CD1c-positive myeloid dendritic cell (primary cell): Measurements from ENCODE around the gene LGALS9.
A peak's percentile ranks its signal among the peaks of the same experiment; 100 is the strongest.

Experiments used
- DNase-seq: peaks from one replicate; pipeline ENCODE4 v3.0.0-alpha.2; 2016; ENCODE audit errors: extremely low spot score

LGALS9 gene

GRCh38 chr17:27630607-27631410, at the start of gene LGALS9:
Gene LGALS9, plus strand, starts transcription at chr17:27631188. Its CDS starts 78 bp downstream, at chr17:27631266.
- peak; percentile 82 for DNase-seq

- no peak for DNase-seq
These were observed 48.3 kb upstream of the LGALS9 start for GRCh38 chr17:27582696-27583095.

DNA sequence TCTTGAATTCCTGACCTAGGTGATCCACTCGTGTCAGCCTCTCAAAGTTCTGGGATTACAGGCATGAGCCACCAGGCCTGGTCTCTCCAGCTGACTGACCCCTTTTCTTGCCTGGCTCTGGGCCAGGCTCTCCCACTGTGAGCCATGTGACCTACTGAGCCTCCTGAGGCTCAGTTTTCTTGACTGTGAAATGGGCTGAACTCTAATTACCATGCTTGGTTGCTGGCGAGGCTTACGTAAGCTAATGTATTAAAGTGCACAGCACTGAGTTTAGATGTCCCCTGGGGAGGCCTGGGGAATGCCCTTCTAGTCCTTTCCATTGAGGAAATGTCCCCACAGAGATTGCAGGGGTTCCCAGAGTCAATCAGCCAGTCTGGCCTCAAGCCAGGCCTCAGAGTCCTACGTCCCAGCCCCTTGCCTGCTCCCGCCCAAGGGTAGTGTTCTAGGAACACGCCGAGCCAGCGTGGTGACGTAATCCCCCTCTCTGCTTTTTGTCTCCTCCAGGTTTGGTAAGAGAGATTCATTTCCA, 45.8 kb upstream of the LGALS9 start:
- no peak for DNase-seq

DNA sequence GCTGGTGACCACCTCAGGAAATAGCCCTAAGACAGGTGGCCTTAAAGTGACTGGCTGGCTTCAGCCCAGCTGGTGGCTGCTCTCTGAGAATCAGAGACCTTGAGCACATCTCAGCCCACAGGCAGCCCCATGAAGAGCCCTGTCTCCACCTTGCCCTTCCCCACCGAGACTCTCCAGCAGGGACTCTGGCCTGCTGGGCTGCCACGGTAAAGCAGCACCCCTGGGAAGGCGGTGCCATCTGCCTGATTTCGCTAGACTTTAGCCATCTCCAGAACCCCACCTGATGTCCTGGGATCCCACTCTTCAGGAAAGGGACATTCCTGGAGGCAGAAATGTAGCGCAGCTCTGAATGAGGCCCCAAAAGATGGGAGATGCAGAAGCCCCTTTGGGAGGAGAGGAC, 45.2 kb upstream of the LGALS9 start:
- DNase-seq, result no peak

- no peak for DNase-seq
These were observed 44.7 kb upstream of the LGALS9 start for GRCh38 chr17:27586203-27586721.

GRCh38 chr17:27588354-27588753, 42.6 kb upstream of the LGALS9 start:
- no peak for DNase-seq

GRCh38 chr17:27590864-27591263, 40.1 kb upstream of the LGALS9 start:
- no peak for DNase-seq

GRCh38 chr17:27591986-27592385, 39.0 kb upstream of the LGALS9 start:
- no peak for DNase-seq

DNA sequence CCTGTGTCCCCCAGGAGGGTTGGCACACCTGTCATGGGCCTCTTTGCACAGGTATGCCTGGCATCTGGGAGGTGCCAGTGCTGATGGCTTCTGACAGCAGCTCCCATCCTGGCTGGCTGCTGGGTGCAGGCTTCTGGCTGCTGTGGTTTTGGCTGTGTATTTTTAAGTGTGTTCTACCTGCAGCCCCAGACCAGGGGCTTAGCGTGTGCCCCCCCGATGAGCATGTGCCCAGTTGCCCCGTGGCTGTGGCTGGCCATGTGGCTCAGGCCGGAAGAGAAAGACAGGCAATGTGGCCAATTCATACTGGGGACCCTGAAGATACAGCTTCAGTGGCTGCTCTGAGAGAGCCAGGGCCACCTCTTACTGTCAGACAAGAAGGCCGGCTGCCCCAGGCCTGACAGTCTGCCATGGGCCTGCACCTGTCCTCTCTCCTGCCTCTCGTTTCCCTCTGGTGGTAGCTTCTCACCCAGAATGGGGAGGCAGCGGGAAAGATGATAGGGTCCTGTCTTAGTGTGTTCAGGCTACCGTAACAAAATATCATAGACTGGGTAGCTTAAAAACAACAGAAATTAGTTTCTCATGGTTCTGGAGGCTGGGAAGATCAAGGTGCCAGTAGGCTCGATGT, 37.6 kb upstream of the LGALS9 start:
- no peak for DNase-seq

DNA sequence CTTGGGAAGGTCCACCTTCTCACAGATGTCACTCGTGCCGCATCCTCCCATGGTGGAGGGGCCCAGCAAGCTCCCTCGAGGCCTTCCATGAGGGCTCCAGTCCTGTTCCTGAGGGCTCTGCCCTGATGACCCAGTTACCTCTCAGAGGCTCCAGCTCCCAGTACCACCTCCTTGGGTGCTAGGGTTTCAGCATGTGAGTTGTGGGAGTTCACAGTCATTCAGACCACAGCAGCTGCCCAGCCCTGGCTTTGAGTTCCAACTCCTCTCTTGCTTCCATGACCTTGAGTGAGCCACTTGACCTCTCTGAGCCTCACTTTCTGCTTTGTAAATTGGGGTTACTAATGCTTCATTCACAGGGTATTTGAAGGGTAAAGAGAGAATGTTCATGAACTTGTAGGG, 37.1 kb upstream of the LGALS9 start:
- DNase-seq, result no peak

- no peak for DNase-seq
These were observed 35.8 kb upstream of the LGALS9 start for GRCh38 chr17:27595208-27595607.

GRCh38 chr17:27596096-27596495, 34.9 kb upstream of the LGALS9 start:
- no peak for DNase-seq

- no peak for DNase-seq
These were observed 34.3 kb upstream of the LGALS9 start for GRCh38 chr17:27596566-27597187.

DNA sequence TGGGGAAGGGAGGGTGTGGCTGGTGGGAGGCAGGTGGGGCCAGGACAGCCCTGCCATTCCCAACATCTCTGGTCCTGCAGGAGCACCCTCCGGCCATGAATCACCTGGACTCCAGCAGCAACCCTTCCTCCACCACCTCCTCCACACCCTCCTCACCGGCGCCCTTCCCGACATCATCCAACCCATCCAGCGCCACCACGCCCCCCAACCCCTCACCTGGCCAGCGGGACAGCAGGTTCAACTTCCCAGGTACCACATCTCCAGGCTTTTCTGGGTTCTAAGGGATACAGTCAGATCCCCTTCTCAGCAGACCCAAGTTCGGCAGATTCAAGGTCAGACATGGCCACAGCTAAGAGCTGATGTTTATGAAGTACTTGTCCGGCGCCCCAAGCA, 33.8 kb upstream of the LGALS9 start:
- DNase-seq, result no peak

GRCh38 chr17:27597783-27598320, 33.1 kb upstream of the LGALS9 start:
- DNase-seq, result no peak

DNA sequence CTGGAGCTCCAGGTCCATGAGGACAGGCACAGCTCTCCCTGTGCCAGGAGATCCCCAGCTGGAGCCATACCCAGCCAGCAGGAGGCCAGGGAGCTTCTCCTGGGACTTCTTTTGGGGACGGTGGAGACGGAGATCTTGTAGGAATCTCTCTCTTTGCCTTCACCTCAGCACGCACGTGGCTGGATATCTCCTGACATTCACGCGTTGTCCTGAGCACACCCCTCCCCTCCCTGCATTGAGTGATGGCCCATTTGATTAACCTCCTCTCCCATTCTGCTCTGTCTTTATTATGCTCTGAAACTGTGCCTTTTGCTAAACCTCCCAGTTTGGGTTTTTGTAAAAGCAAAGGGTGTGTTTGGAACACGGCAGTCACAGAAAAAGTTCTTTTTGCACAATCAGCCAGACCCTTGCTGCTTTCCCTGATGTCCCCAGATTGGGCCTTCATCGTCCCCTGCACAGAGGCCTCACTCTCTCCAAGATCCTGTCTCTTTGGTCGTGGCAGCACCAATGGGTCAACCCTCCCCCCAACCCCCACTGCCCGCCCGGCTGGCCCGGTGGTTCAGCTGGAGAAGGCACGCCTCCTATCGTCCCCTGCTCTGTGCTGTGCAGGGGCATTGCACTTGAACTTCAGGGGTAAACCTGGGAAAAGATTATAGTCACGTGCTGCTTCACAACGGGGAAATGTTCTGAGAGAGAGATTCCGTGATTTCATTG, 32.5 kb upstream of the LGALS9 start:
- no peak for DNase-seq

- no peak for DNase-seq
These were observed 30.5 kb upstream of the LGALS9 start for GRCh38 chr17:27600471-27600870.

DNA sequence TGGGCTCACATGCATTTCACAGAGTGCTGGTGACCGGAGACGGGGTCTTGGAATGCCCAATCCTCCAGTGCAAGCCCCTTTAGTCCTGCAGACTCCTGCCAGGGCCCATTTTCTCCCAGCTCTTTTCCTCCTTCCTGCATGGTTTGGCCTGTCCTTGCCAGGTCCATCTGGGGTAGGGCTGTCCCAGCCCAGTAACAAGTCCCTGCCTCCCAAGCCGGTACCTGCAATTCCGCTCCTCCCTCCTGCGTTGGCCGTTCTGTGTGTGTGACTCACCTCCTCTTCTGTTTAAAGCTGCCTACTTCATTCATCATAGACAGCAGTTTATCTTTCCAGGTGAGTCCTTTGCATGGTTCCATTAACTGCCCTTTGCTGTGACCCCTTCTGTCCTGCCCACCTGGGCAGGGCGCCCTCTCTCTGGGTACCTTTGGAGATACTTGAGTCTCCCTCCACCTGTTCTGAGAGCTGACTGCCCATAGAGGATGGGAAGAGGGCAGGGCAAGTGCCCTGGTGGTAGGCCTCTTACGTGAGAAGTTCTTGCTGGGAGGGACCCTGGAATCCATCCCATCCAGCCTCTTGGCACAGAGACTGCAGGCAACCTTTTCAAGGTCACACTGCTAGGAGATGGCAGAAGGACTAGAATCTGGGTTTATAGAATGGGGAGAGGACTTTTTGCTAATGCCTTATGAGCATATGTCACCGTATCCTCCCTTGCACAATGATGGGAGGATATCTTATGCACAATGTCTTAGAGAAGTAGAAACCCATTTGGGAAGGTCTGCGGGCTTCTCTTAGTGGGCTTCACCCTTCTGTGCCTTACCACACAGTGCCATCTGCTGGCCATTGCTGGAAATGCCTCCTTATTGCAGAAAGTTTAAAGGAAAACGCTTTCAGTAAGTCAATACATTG, 29.7 kb upstream of the LGALS9 start:
- peak; percentile 83 for DNase-seq

DNA sequence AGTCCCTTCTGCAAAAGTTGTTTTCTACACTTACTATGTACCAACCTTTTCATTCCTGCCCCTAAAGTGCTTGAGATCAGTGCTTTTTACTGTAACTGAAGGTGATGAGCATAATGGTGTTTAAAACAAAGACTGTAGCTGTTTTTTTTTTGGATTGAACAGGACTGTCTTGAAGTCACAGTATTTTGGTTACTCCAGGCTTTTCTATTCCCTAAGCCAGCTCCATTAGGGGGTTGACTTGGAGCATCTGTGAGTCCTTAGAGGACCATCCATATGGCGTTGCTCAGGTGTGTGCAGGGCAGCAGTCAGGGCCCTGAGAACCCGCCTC, 29.0 kb upstream of the LGALS9 start:
- no peak for DNase-seq

DNA sequence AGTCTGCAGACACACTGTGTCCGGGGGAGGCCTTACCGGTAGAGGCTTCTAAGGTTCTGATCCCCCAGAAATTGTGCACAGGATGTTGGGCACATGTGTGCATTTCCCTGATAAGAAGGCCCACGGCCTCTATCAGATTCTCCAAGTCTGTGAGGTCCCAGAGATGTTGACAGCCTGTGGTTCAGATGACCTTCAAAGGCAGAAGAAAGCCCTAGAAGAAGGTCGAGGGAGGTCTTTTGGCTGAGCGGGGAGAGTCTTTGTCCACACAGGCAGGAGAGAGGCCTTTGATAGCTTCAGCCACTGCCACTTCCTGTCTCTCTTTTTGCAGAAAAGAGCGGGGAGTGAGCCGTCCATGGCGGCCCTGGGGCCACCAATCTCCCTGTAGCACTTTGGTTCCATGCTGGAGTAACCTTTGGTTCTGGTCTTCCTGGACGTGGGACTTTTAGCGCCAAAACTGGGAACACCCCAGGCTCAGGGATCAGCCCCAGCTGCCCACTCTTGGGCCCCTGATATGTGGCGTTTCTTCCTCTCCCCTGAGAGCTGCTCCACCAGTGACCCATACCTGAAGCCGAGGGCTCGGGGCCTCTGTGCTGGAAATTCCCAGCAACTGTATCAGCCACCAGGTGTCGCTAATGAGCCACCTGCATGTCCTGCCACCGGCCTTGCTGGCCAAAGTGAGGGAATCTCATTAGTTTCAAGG, 28.1 kb upstream of the LGALS9 start:
- DNase-seq, result peak; percentile 77
